ENCODE measurements around the gene STX2. TPM values are rescaled to one million over a fixed set of nuclear protein-coding genes. Genes with fewer than 3 reads are reported as not detected.

Gene STX2
- polyA plus RNA-seq, 1 donor (not counting 4 experiments of a cell fraction or from before 2014, with no cell fraction given) = 24.1 TPM

- FAIRE-seq = no peak
- no peak overlapping the region for H2AFZ ChIP-seq (ENCODE audit: control insufficient read depth, low read length)
- no peaks in the 10 kb centered on the region for H3K9me1 ChIP-seq (ENCODE audit: control insufficient read depth, extremely low read depth, insufficient read depth, low read length)
- no peak overlapping the region for H3K9ac ChIP-seq (ENCODE audit: control insufficient read depth, extremely low read depth, insufficient read depth, low read length)
- no peaks in the 10 kb centered on the region for H3K27me3 ChIP-seq (ENCODE audit: control insufficient read depth, extremely low read depth, insufficient read depth, low read length)
- no peaks in the 10 kb centered on the region for H3K79me2 ChIP-seq (ENCODE audit: control insufficient read depth, insufficient read depth, low read length)
- no peak overlapping the region for H3K4me3 ChIP-seq (ENCODE audit: control insufficient read depth in 2 of 3, extremely low read depth in 1 of 3, insufficient read depth in 2 of 3, low read depth in 1 of 3, low read length in 3 of 3)
- H3K9me3 ChIP-seq (ENCODE audit: control insufficient read depth, low read depth, low read length) = no peaks in the 10 kb centered on the region
- TF ChIP-seq CTCF (optimal IDR thresholded peaks at IDR 0.05 in 1 of 3, IDR thresholded peaks at IDR 0.05 in 1 of 3, conservative IDR thresholded peaks at IDR 0.05 in 1 of 3; ENCODE audit: extremely low read depth in 1 of 3, insufficient read depth in 2 of 3, low read length in 3 of 3) = no peak
- DNase-seq (ENCODE audit: low read depth, low spot score) = no peak
- dilution Hi-C loops (cut with MboI; ENCODE audit: extremely low pct_ligation_motif_present, low sequenced_read_pairs) = no loop called here
- peaks cover 0 to 6% of the 10 kb centered on the region in 2 experiments for H3K36me3 ChIP-seq (ENCODE audit: control insufficient read depth in 2 of 2, extremely low read depth in 1 of 2, insufficient read depth in 2 of 2, low read length in 2 of 2)
- no peaks in the 10 kb centered on the region for H3K4me1 ChIP-seq (ENCODE audit: control insufficient read depth, extremely low read depth, insufficient read depth, low read length)
- no peaks in the 10 kb centered on the region for H4K20me1 ChIP-seq (ENCODE audit: control insufficient read depth, extremely low read depth, insufficient read depth, low read length)
- no peak overlapping the region for H3K4me2 ChIP-seq (ENCODE audit: control insufficient read depth, extremely low read depth, insufficient read depth, low read depth, low read length)
- no peak overlapping the region for H3K27ac ChIP-seq (ENCODE audit: control insufficient read depth, insufficient read depth, low read length)
These were observed 42.5 kb upstream of the STX2 start for GRCh38 chr12:130881548-130881947.

- H3K27me3 ChIP-seq (ENCODE audit: control insufficient read depth, extremely low read depth, insufficient read depth, low read length) = no peaks in the 10 kb centered on the region
- no peak for DNase-seq (ENCODE audit: low read depth, low spot score)
- FAIRE-seq = no peak
- no peaks in the 10 kb centered on the region for H3K9me1 ChIP-seq (ENCODE audit: control insufficient read depth, extremely low read depth, insufficient read depth, low read length)
- H3K4me1 ChIP-seq (ENCODE audit: control insufficient read depth, extremely low read depth, insufficient read depth, low read length) = no peaks in the 10 kb centered on the region
- H3K36me3 ChIP-seq (ENCODE audit: control insufficient read depth in 2 of 2, extremely low read depth in 1 of 2, insufficient read depth in 2 of 2, low read length in 2 of 2) = peaks cover 3 to 11% of the 10 kb centered on the region in 2 experiments
- no peak overlapping the region for H2AFZ ChIP-seq (ENCODE audit: control insufficient read depth, low read length)
- no peak overlapping the region for H3K9ac ChIP-seq (ENCODE audit: control insufficient read depth, extremely low read depth, insufficient read depth, low read length)
- H3K4me2 ChIP-seq (ENCODE audit: control insufficient read depth, extremely low read depth, insufficient read depth, low read depth, low read length) = no peak overlapping the region
- no peak for TF ChIP-seq CTCF (optimal IDR thresholded peaks at IDR 0.05 in 1 of 3, IDR thresholded peaks at IDR 0.05 in 1 of 3, conservative IDR thresholded peaks at IDR 0.05 in 1 of 3; ENCODE audit: extremely low read depth in 1 of 3, insufficient read depth in 2 of 3, low read length in 3 of 3)
- TF ChIP-seq EZH2 (IDR thresholded peaks at IDR 0.05; ENCODE audit: low read length) = no peak
- no peak overlapping the region for H3K27ac ChIP-seq (ENCODE audit: control insufficient read depth, insufficient read depth, low read length)
- no peaks in the 10 kb centered on the region for H3K79me2 ChIP-seq (ENCODE audit: control insufficient read depth, insufficient read depth, low read length)
- H4K20me1 ChIP-seq (ENCODE audit: control insufficient read depth, extremely low read depth, insufficient read depth, low read length) = no peaks in the 10 kb centered on the region
- no peak overlapping the region for H3K4me3 ChIP-seq (ENCODE audit: control insufficient read depth in 2 of 3, extremely low read depth in 1 of 3, insufficient read depth in 2 of 3, low read depth in 1 of 3, low read length in 3 of 3)
- dilution Hi-C loops (cut with MboI; ENCODE audit: extremely low pct_ligation_motif_present, low sequenced_read_pairs) = no loop called here
- no peaks in the 10 kb centered on the region for H3K9me3 ChIP-seq (ENCODE audit: control insufficient read depth, low read depth, low read length)
These were observed 42.0 kb upstream of the STX2 start for GRCh38 chr12:130881046-130881445.
